GM18507 (cell line): Measurements from ENCODE around the gene DHRS7B.

Experiments used
- DNase-seq: peaks from one replicate; pipeline ENCODE4 v3.0.0; 2011; ENCODE audit warnings: low read depth; ENCODE audit not compliant: insufficient read length; ENCODE audit errors: extremely low spot score
- FAIRE-seq: peaks from 2 replicates; lab custom pipeline; 2011; peaks lifted over from hg19 to GRCh38; lab: Jason Lieb, UNC

Gene DHRS7B

DNA sequence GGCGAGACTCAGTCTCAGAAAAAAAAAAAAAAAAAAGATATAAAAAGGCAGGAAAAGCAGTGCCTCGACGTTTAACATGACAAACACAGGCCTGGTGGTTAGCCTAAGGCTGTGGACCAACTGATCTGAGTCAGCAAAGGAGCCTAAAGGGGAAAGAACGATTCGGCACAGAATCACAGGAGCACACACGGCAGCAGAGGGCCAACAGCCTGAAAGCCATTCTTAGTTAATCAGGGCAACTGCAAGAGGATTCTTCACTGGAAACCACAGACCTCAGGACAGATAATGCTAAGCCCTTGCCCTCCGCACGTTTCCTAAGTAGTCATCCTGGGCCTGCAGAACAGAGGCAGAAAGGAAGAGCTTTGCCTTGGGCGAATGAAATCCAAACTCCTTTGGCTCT, 72.5 kb downstream of the DHRS7B start:
- FAIRE-seq (no peak), DNase-seq (no peak)

DNA sequence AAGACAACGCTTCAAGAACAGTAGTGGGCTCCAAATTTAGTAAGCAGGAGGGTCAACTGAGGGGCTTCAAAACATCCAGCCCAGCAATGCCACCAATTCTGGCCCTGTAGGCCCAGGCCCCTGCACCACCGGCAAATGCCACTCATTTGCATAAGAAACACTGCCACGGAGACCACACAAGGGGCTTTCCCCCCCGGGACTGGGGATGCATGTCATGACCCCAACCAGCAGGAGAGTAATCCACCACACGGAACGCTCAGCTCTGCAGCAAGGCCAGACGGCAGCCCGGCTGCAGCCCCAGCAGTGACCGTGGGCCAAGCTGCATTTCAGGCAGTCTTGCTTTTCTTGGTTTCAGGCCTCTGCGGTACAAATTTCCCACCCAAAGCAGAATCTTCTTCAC, 73.1 kb downstream of the DHRS7B start:
- FAIRE-seq (no peak), DNase-seq (no peak)

GRCh38 chr17:21200590-21201297, 74.0 kb downstream of the DHRS7B start:
- FAIRE-seq (no peak), DNase-seq (no peak)

- no peak for FAIRE-seq
- no peak for DNase-seq
Measured at GRCh38 chr17:21201298-21201595, 74.5 kb downstream of the DHRS7B start.

GRCh38 chr17:21201874-21202273, 75.1 kb downstream of the DHRS7B start:
- FAIRE-seq (no peak), DNase-seq (no peak)

DNA sequence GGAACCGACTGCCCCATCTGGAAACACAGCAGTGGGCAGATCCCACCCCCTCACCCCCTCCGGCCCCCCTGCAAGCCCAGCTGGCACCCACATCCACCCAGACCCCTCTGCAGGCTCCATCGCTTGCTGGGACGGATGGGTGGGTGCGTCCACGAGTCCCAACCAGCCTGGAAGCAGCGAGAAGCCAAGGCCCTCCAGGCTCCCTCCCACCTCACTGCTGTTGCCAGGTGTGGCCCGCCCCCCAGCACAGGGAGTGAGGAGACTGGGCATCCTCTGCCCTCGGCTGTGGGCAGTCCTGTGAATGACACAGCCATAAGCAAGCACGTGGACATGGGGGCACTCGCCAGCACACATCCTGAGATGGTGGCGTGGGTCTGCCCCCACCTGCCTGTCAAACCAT, 75.7 kb downstream of the DHRS7B start:
- FAIRE-seq: no peak

GRCh38 chr17:21204935-21205334, 78.2 kb downstream of the DHRS7B start:
- FAIRE-seq (no peak), DNase-seq (no peak)

More for the DNA sequence above, 75.7 kb downstream of the DHRS7B start:
- no peak for DNase-seq

- no peak for FAIRE-seq
- no peak for DNase-seq
Measured at GRCh38 chr17:21208352-21208751, 81.6 kb downstream of the DHRS7B start.

DNA sequence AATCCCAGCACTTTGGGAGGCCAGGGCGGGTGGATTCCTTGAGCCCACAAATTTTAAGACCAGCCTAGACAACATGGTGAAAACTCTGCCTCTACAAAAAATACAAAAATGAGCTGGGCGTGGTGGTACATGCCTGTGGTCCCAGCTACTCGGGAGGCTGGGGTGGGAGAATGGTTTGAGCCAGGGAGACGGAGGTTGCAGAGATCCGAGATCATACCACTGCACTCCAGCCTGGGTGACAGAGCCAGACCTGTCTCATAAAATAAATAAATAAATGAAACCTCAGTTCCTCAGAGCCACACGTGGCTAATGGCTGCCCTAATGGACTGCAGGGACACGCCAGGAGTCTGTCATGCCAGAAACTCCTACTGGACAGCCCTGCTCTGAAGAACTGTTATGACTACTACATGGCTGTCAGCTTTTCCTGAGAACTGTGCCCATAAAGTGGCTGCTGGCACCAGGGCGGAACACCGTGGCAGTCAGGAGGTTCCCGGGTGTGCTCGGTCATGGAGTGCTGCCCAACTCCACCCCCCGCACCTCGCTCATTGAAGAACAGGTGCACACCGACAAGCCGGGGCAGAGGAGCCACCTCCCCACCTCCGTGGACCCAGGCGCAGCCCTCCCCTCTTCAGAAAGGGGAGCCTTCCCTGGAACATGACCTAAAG, 82.9 kb downstream of the DHRS7B start:
- FAIRE-seq (no peak), DNase-seq (no peak)

- DNase-seq: no peak
- no peak for FAIRE-seq
Measured at GRCh38 chr17:21210411-21211076, 83.8 kb downstream of the DHRS7B start.

DNA sequence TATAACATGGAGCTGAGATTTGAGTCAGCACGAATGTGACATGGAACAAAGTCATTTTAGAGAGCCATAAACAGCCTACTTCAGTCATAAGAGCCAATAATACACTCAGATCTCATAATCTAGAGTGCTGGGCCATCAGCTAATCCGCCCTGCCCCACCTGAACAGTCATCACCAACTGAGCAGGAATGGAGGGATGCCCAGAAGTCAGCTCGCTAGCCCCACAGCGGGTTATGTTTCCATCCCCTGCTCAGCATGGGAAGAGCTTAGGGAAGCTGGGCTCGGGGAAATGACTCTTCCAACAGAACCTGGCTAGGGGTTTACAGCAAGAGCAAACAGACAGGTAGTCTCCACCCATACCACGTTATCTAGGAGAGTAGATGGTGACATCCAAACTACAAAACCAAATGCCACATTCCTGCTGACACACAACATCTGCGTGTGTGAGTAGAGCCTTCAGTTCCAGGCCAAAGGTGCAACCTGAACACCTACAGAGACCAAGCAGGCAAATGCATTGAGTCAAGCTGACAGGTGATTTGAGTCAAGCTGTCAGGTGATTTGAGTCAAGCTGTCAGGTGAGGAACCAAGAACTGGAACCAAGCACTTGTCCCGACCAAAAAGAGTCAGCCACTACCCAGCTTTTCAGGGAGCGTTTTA, 85.2 kb downstream of the DHRS7B start:
- FAIRE-seq: no peak
- DNase-seq: no peak

DNA sequence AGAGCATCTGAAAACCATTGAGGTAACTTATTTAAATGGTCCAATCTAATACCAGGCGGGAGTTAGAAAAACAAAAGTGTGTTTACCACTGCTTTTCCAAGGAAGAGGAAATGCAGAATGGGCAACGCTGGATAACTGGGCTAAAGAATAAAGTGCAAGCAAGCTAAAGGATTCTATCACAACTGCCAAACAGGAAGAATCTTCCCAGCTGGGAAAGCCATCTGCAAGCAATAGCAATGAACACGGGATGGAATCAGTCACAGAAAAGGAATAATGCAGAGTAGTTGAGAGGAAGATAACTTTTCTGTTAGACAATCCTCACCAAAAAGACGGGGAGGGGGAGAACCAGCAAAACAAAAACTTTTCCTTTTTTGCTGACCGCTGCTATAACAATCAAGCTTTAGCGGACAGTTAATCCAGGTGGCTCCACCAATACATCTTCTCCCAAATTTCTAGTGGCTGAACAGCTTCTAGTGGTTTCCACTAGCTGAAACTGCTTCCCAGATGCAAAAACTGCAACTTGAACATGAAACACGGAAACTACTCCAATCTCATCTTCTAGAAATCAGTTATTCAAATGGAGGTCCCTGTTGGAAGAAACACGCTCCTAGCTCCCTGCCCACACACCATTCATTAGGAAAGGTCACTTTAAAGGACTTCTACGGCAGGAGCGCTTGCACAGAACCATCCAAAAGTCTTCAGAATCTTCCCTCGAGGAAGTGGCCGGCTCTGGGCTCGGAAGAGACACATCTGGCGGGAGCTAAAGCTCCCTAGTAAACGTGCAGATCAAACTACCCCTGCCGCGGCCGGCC, 86.3 kb downstream of the DHRS7B start:
- DNase-seq (no peak), FAIRE-seq (no peak)

DNA sequence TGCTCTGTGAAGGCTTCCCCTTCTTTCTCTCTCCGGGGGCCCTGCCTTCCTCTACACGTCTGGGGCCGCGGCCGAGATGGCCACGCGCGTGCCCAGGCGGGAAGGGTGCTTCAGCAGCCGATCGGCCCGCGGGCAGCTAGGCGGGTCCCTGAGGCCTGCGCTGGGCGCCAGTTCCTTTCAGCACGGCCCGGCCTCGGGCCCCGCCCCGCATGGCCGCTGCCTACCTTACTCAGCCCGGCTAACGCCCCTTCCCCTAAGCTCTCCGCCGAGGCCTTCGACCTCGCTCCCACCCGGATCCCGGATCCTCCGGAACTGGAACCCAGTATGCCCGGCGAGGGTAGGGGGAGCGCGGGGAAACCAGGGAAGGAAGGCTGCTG, 86.9 kb downstream of the DHRS7B start:
- peak; percentile 8 for DNase-seq

DNA sequence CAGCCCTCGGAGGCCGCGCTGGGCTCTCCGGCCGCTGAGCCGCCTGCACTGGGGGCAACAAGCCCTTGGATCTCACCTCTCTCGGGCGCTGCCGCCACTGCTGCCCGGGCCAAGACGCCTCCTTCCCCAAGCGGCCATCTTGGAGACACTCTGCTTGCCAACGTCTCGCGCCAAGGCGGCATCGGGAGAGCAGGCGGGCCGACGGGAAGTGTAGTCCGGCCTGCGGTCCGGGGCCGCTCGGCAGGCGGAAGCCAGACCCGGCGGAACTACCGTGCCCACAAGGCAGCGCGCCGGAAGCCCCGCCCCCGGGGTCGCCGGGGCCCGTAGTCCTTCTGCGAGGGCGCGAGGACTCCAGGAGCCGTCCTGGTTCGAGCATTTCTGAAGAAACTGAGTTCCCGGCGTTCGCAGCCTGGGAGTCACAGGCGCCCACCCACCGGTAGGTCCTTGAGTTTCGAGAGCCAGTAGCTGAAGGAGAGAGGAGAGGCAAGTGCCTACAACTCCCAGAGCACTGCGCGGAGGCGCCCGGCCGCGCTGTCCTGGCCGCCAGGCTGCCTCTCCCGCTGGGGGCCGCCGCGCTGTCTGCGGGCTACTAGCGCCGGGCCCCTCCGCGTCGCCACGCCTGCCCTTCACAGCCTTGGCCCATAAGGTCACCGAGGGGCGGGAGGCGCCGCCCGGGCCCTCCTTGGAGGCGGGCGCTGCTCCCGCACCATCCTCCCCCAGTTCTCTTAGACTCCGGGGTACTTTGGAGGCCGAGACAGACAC, 87.4 kb downstream of the DHRS7B start, which contains the start of gene TMEM11:
Gene TMEM11, minus strand, starts transcription at position 147 of the 762 bp plus-strand sequence. Its CDS starts 9 bp downstream, at position 138.
- DNase-seq (peak; percentile 98), FAIRE-seq (peak; percentile 93)

More for the DNA sequence above, 86.9 kb downstream of the DHRS7B start:
- no peak for FAIRE-seq

- FAIRE-seq: peak; percentile 36
Measured at GRCh38 chr17:21214777-21215541, 88.2 kb downstream of the DHRS7B start.

DNA sequence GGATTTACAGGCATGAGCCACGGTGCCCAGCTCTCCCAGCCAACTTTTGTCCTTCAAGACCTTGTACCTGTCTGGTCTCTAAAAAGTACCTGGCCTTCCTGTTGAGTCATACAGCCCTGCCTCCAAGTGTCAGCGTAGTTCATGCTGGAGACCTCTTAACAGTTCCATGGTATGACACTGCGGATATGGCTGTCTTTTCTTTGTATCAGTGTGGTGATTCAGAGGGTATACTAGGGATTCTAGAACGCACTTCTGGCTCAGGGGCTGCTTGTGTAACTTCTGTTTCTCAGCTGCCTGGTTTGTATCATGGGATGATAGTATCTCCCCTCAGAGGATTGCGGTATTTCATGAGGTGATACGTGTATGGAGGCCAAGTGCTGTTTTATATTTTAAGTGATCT, 89.2 kb downstream of the DHRS7B start:
- DNase-seq: no peak

More at GRCh38 chr17:21214777-21215541, 88.2 kb downstream of the DHRS7B start:
- DNase-seq: no peak

DNA sequence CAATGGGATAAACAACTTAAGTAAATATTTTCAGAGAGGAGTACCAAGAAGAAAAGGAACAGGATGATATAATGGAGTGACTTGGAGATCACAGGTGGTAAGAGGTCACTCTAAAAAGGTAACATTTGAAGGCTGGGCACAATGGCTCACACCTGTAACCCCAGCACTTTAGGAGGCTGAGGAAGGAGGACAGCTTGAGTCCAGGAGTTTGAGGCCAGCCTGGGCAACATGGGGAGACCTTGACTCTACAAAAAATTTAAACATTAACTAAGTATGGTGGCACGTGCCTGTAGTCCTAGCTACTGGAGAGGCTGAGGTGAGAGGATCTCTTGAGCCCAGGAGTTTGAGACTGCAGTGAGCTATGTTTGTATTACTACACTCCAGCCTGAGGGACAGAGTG, 90.6 kb downstream of the DHRS7B start:
- no peak for FAIRE-seq
- DNase-seq: no peak

More for the DNA sequence above, 89.2 kb downstream of the DHRS7B start:
- FAIRE-seq: no peak

DNA sequence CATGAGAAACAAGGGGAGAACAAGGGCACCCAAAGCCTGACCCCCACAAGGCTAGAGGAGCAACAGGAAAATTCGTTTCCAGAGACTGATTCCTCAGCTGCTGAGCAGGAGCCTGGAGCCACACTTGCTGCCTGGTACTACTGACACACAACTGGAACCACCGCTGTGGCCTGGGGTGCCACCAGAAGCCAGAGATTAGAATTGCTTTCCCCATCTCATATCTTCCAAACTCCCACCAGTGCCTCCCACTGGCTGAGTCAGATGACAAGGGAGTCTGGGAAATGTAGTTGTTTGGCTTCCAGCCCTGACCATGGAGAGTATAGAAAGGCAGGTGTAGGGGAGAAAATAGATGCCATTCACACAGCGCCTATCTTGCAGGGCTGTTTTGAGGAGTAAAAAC, 91.3 kb downstream of the DHRS7B start:
- DNase-seq (no peak), FAIRE-seq (no peak)
